Hepatocyte (in vitro differentiated cells): Measurements from ENCODE around the gene APEH. TPM values are rescaled to one million over a fixed set of nuclear protein-coding genes. Genes with fewer than 3 reads are reported as not detected.

ENCODE experiments used
- DNase-seq: peaks from one replicate; pipeline ENCODE4 v3.0.0-alpha.2; 2016; ENCODE audit warnings: low spot score
- H2AFZ ChIP-seq: fragments of 200-600 bp; sonication (generic); 2 replicates; pipeline ENCODE4 v1.6.0; 2016; ENCODE audit warnings: antibody characterized with exemption, mild to moderate bottlenecking
- H3K27ac ChIP-seq: fragments of 200-600 bp; sonication (generic); 2 replicates; pipeline ENCODE4 v1.5.1; 2016; ENCODE audit warnings: mild to moderate bottlenecking
- H3K27me3 ChIP-seq: fragments of 200-600 bp; sonication (generic); 2 replicates; pipeline ENCODE4 v1.6.1; 2016
- H3K36me3 ChIP-seq: fragments of 200-600 bp; sonication (generic); replicated peaks from 2 replicates; pipeline ENCODE4 v1.5.1; 2016; ENCODE audit warnings: low read depth; ENCODE audit not compliant: insufficient read depth
- H3K4me1 ChIP-seq: fragments of 200-600 bp; sonication (generic); 2 replicates; pipeline ENCODE4 v1.5.1; 2016; ENCODE audit warnings: mild to moderate bottlenecking, moderate library complexity; ENCODE audit not compliant: insufficient read depth
- H3K4me2 ChIP-seq: fragments of 200-600 bp; sonication (generic); 2 replicates; pipeline ENCODE4 v1.6.0; 2016
- H3K4me3 ChIP-seq: fragments of 200-600 bp; sonication (generic); 2 replicates; pipeline ENCODE4 v1.5.1; 2016; ENCODE audit warnings: mild to moderate bottlenecking
- H3K79me2 ChIP-seq: fragments of 200-600 bp; sonication (generic); 2 replicates; pipeline ENCODE4 v1.6.0; 2017; ENCODE audit warnings: mild to moderate bottlenecking
- H3K9me2 ChIP-seq: fragments of 200-600 bp; sonication (generic); replicated peaks from 2 replicates; pipeline ENCODE4 v1.6.0; 2017; ENCODE audit warnings: mild to moderate bottlenecking; ENCODE audit not compliant: insufficient read depth
- H3K9me3 ChIP-seq: fragments of 200-600 bp; sonication (generic); 2 replicates; pipeline ENCODE4 v1.5.1; 2016; ENCODE audit warnings: low read depth, mild to moderate bottlenecking
- H4K20me1 ChIP-seq: fragments of 200-600 bp; sonication (generic); 2 replicates; pipeline ENCODE4 v1.6.0; 2016; ENCODE audit warnings: mild to moderate bottlenecking; ENCODE audit not compliant: insufficient read depth, poor library complexity, severe bottlenecking
- EZH2 ChIP-seq: fragments of 200-600 bp; sonication (generic); IDR thresholded peaks from 2 replicates; pipeline ENCODE4 v1.6.1; 2016; ENCODE audit warnings: antibody characterized with exemption, mild to moderate bottlenecking, borderline replicate concordance
- EZH2phosphoT487 ChIP-seq: fragments of 200-600 bp; sonication (generic); IDR thresholded peaks from one replicate; pipeline ENCODE4 v1.6.1; 2018; ENCODE audit warnings: antibody characterized with exemption, mild to moderate bottlenecking, low read depth, moderate library complexity; ENCODE audit not compliant: unreplicated experiment, severe bottlenecking
- WGBS: methylation state at CpG from one replicate; pipeline ENCODE4 v1.1.6; 2016; ENCODE audit warnings: low lambda C conversion rate; ENCODE audit errors: missing lambda C conversion rate; 5-methylcytosine and 5-hydroxymethylcytosine counted together
- polyA plus RNA-seq: library from polyadenylated mRNA; unstranded; fragments of >200 nt; fragmentation: Nextera tagmentation; extraction: Ambion mirVana; gene quantifications from 2 replicates; pipeline ENCODE4 v1.2.1, GENCODE V29; 2016
- total RNA-seq: library from RNA; depleted of rRNA; stranded (reverse); fragments of >200 nt; gene quantifications from 2 replicates; pipeline ENCODE4 v1.2.3, GENCODE V29; 2014
- TF ChIP-seq, protein P1 (sequence below): fragments of 200-600 bp; sonication (generic); IDR thresholded peaks from 2 replicates; pipeline ENCODE4 v1.5.1; 2016; ENCODE audit warnings: antibody characterized with exemption, mild to moderate bottlenecking; ENCODE audit not compliant: poor library complexity

Gene APEH
- total and polyA plus RNA-seq, 2 experiments from 2014 or later = 120 to 148 TPM

DNA sequence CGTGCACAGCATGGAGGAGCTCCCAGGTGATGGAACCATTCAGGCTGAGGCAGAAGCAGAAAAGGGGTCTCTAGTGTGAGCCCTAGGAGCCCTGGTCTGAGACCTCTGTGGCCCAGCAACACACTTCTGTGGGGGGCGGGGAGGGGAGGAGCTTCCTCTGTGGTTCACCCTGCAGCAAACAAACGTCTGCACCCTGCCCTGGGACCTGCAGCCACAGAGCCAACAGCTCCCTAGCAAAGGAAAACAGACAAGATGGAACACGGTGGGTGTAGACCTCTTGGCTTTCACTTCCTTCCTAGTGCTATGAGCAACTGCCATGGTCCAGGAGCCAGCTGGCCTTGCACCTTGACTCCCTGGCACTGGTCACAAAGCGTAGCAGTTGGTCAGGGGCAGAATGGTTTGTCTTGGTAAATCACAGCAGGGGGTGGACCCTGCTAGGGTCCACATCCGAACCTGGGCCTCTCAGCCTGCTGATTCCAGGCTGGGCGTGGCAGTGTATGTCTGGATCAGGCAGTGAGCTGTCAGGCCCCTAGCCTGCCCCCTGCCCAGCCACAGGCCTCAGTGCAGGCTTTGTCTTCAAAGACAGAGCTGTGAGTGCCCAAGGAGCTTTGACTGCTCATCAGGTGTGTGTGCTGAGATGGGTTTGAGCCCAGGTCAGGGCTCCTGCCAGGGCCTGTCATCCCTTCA lies 38.6 kb downstream of the APEH start:
- no peak for DNase-seq
- H3K27me3 ChIP-seq = no peaks in the 10 kb centered on the region
- no peak overlapping the region for H2AFZ ChIP-seq
- H4K20me1 ChIP-seq = no peaks in the 10 kb centered on the region
- H3K27ac ChIP-seq = no peak overlapping the region
- no peak overlapping the region for H3K4me3 ChIP-seq
- no peaks in the 10 kb centered on the region for H3K36me3 ChIP-seq
- no peak overlapping the region for H3K4me2 ChIP-seq
- 76% methylated on average over 7 of the region's 7 CpGs for WGBS
- H3K4me1 ChIP-seq = no peaks in the 10 kb centered on the region
- H3K9me3 ChIP-seq = no peaks in the 10 kb centered on the region
- H3K79me2 ChIP-seq = no peaks in the 10 kb centered on the region
- no peak for TF ChIP-seq EZH2
- H3K9me2 ChIP-seq = no peaks in the 10 kb centered on the region

GRCh38 chr3:49713336-49714105 lies 39.4 kb downstream of the APEH start:
- Histone ChIP-seq H2AFZ (no peak overlapping the region), H3K4me2 (no peak overlapping the region), H3K79me2 (no peaks in the 10 kb centered on the region), H3K4me1 (peaks cover under 1% of the 10 kb centered on the region), H3K9me2 (no peaks in the 10 kb centered on the region), H3K27ac (no peak overlapping the region), H3K9me3 (no peaks in the 10 kb centered on the region), H3K36me3 (no peaks in the 10 kb centered on the region), H4K20me1 (no peaks in the 10 kb centered on the region), H3K4me3 (no peak overlapping the region), H3K27me3 (no peaks in the 10 kb centered on the region)
- WGBS = 94% methylated on average over 21 of the region's 25 CpGs
- TF ChIP-seq, protein P1, sequence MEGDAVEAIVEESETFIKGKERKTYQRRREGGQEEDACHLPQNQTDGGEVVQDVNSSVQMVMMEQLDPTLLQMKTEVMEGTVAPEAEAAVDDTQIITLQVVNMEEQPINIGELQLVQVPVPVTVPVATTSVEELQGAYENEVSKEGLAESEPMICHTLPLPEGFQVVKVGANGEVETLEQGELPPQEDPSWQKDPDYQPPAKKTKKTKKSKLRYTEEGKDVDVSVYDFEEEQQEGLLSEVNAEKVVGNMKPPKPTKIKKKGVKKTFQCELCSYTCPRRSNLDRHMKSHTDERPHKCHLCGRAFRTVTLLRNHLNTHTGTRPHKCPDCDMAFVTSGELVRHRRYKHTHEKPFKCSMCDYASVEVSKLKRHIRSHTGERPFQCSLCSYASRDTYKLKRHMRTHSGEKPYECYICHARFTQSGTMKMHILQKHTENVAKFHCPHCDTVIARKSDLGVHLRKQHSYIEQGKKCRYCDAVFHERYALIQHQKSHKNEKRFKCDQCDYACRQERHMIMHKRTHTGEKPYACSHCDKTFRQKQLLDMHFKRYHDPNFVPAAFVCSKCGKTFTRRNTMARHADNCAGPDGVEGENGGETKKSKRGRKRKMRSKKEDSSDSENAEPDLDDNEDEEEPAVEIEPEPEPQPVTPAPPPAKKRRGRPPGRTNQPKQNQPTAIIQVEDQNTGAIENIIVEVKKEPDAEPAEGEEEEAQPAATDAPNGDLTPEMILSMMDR = no peak
- TF ChIP-seq EZH2phosphoT487 (no peak), EZH2 (no peak)
- DNase-seq = no peak

- H3K36me3 ChIP-seq = no peaks in the 10 kb centered on the region
- H3K4me1 ChIP-seq = peaks cover 10% of the 10 kb centered on the region
- TF ChIP-seq, protein P1 = no peak
- no peak for TF ChIP-seq EZH2
- TF ChIP-seq EZH2phosphoT487 = no peak
- H3K9me3 ChIP-seq = no peaks in the 10 kb centered on the region
- DNase-seq = no peak
- no peak overlapping the region for H2AFZ ChIP-seq
- no peaks in the 10 kb centered on the region for H3K27me3 ChIP-seq
- H3K4me3 ChIP-seq = no peak overlapping the region
- H3K79me2 ChIP-seq = no peaks in the 10 kb centered on the region
- no peak overlapping the region for H3K27ac ChIP-seq
- 97% methylated on average over 13 of the region's 13 CpGs for WGBS
- H4K20me1 ChIP-seq = peaks cover 3% of the 10 kb centered on the region
- H3K9me2 ChIP-seq = no peaks in the 10 kb centered on the region
- no peak overlapping the region for H3K4me2 ChIP-seq
Observed at GRCh38 chr3:49714728-49715550, 40.8 kb downstream of the APEH start.
